HG03064 (cell line): ENCODE results near the gene TTLL11.
"Not testable (repeated sequence)": the region's sequence is repeated elsewhere in the genome, so short reads cannot be mapped to it uniquely, and the experiment has no call there.

Source experiments
- ATAC-seq: cut with Tn5 transposase; IDR thresholded peaks from one replicate; pipeline ENCODE4 v1.9.1; 2021; ENCODE audit warnings: low read depth; ENCODE audit not compliant: unreplicated experiment

The TTLL11 gene

DNA sequence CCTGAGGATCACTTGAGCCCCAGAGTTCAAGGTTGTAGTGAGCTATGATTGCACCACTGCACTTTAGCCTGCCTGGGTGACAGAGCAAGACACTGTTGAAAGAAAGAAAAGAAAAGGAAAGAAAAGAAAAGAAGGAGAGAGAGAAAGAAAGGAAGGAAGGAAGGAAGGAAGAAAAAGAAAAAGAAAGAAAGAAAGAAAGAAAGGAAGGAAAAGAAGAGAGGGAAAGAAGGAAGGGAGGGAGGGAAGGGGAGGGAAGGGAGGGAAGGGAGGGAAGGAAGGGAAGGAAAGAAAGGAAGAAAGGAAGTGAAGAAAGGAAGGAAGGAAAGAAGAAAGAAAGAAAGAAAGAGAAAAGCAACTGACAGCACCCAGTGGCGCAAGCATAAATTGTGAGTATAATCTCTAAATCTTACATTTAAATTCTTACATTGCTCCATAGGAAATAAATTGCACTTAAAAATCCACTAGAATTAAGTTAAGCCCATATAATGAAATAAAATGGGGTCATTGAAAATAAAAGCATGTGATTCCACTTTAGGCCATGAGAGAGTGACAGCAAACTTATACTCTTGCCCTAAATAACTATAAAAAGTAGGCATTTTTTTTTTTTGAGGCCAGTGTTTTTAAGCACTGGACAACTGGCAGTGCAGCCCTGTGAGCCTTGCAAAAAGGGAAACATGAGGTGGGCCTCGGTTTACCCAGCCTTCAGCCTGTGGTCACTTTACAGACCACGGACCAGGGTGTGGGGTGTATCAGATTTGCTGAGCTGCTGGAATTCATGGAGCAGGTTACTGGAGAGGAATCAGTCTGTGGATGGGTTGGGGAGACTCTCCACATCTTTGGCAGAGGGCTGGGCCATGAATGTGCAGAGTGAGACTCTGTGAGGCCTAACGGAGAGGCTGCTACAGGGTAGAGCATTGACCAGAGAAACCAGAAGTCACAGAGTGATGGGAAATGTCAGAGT, 175.5 kb downstream of the TTLL11 start:
- ATAC-seq: no peak

DNA sequence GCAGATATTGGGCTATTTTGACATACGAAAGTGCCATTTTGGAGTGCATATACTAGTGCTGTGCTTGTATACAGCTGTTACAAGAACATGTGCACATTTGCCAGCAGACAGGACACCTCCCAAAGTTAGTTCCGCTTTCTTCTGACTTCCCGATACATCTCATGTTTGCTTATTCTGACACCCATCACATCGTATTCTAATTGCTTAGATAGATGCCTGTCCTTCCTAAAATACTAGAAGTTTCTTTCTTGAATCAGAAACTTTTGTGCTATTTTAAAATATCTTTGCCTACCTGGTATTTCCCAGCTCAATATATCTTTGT, 177.8 kb downstream of the TTLL11 start:
- no peak for ATAC-seq

DNA sequence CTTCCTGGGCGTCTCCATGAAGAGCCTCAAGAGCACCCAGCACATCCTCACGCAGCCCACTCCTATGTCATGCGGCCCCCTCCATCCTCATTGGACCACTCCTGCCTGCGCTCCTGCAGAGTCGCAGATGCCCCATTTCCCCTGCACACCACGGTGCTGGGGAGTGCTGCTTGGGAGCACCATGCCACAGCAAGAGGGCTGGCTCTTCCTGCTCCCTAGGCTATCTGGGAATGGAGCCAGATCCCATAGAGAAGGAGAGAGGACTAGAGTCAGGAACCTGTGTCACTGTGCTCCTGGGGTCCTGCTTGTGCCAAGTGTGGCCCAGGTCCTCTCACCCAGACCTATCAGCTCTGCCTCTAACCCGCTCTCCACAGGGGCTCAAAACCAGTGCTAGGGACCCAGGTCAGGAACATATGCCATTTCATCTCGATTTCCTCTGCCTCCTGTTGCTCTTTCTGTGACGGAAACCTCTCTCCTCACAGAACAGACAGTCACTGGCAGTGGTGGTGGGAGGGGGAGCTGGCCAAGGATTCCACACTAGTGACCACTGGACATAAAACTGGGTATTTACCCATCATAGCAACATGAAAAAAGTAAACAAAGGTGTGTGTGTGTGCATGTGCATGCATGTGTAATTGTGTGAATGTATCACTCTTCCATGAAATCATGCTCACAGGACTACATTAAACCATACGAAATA, 178.4 kb downstream of the TTLL11 start:
- no peak for ATAC-seq

DNA sequence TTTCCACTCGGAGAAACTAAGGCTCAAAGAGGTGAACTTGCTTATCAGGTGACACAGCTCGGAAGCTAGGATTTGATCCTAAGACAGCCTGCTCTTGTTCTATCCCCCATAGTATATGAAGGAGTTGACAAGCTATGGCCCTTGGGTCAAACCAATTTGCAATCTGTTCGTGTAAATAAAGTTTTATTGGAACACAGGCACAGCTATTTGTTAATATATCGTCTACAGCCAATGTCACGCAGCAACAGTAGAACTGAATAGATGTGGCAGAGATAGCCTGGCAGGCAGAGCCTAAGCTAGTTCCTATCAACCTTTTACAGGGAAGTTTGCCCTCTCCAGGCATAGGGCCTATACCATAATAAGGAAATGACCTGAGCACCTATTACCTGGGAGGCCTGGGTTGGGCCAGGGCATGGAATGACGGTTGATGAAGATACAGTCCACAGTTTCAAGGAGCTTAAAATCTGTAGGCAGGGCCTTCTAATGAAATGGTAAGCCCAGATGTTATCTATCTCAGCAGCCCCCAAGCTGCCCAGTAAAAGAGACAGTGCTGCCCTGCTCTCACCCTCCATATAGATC, 179.0 kb downstream of the TTLL11 start:
- no peak for ATAC-seq

DNA sequence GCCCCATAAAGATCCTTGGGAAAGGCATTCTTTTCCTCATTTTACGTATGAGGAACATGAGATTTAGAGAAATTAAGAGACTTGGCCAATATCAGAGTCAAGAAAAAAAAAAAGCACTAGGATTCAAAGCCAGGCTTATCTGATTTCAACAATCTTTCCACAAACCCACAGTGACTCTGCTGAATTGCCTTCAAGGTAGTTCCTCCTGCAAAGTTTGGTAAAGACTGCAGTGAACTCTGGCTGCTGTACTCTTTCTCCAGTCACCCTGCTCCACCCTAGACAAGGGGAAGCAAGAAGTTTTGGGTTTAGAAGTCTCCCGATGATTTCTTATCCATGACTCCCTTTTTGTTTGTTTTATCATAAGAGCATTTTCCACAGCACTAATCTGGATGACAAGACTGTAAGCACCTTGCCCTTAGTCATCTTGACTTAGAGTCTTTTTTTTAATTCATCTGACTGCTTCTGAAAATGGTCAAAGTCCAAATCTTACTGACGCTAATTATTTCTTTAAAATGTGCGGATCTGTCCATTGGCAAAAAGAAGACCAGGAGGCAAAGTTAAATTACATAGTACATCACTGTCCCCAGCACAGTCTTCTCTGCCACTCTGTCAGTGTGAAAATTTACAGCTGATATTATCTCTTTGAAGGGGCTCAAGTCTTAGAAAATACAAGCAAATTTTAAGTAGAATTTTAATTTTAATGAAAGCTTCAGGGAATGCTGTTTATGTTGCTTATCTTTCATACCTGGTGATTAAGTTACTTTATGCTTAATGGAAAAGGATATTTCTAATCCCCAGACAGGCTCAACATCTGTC, 180.1 kb downstream of the TTLL11 start:
- ATAC-seq: no peak

DNA sequence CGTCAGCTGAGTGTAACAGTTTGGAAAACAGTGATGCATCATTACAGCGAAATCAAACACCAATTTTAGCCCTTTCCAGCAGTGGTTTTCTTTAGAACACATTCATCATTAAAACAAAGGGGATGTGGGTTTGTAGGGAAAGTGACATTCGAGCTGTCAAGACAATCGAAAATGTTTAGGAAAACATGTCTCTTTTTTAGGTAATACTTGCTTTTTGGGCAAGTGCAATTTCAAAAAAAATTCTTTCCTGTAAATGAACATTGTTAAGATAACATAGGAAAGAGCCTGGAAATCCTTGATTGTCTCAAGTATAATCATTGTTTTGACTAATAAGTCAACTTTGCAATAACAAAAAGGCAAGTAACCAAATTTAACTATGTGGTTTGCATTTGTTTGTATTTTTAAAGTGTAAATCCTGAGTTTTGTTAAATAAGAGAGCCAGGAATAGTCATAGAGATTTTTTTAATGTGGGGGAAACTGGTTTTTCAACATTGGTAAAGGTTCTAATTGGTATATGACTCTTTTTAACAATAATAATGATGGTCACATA, 182.5 kb downstream of the TTLL11 start:
- no peak for ATAC-seq

DNA sequence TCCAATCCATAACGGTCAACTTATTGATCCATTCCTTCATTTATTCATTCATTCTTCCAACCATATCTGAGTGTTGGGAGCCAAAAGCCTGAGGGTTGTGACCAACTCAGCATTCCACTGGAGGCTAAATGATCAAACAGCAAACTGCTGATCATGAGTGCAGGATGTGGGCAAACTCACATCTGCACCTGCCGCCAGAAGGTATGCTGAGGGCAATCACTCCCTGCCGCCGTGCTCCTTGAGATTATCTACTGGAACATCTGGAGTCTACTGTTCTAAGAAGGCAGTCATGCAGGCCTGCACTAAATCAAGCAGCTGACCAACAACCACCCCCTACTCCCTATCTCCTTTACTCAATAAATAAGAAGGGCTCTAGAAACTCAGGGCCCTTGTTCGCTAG, 184.0 kb downstream of the TTLL11 start:
- no peak for ATAC-seq

DNA sequence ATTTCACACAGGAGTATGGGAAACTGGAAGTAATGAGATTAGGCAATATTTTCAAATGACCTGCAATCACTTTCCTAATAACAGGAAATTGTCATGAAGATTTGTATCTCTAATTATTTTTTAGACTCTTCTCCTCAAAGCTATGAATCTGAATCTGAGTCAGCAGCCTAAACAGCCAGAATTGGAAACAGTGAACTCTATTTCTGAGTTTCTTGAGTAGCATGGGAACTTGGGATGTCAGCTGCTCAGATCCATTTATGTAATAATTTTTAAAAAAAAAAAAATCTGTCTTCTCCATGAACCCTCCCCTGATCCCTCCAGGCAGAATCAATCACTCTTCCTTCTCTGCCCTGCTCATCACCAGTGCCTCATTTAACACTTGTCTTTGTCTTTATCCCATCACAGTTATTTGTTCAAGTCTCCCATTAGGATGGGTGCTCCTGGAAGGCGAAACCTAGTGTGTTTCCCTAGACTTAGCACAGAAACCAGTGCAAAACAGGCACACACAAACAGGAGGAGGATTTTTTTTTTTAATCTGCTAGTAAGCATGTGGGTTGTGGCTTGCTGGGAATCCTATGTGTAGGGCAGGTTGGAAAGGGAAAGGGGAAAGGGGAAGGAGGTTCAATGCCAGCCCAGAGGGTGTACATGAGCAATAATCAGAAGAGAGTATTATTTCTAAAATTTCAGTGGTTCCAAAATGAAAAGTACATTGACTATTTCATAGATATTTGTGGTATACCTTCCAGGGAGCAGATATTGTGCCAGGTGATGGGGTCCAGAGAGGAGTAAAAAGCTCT, 186.8 kb downstream of the TTLL11 start:
- no peak for ATAC-seq

DNA sequence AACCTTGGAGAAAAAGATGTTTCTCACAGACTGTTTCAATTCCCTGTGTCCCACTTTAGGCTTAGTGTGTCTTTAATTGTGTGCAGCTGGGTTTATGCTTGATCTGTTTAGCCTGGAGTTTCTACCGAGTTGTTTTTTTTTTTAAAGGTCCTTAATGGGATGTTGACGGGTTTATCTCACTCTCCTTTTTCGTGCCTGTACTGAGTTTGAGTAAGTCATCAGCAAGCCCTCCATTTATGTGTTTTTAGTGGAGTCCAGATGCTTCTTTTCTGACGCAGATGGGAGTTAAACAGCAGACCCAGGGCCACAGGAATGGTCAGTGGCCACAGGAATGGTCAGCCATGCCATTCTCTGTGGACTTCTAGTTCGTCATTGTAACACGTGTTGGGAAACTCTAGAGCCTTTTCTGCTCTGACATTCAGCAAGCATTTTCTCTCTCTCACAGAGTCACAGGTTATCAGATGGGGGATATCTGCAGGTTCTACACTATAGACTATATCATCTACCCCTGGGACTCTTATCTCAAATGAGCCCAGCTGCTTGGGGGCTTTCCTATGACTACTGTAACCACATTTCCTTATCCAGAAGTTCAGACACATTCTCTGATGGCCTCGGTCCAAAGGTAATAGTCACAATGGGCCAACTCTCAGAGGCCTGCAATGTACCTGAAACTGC, 190.5 kb downstream of the TTLL11 start:
- ATAC-seq: no peak

DNA sequence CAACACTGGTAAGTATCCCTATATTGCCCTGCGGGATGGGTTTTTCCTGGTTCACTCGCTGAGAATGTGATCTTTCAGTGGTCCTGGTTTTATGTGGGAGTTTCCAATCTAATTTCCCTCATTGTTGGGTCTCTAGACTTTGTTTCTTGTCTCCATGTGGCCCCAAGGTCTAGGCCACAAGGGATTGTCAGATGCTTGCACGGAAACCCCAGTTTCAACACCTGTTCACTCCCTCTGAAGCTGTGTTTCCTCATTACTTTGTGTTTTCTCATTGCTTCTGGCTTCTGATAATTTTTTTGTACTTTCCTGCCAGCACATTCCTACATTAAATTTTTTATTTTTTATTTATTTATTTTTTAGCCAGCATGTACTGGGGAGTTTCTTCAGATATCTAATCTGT, 191.5 kb downstream of the TTLL11 start:
- no peak for ATAC-seq

DNA sequence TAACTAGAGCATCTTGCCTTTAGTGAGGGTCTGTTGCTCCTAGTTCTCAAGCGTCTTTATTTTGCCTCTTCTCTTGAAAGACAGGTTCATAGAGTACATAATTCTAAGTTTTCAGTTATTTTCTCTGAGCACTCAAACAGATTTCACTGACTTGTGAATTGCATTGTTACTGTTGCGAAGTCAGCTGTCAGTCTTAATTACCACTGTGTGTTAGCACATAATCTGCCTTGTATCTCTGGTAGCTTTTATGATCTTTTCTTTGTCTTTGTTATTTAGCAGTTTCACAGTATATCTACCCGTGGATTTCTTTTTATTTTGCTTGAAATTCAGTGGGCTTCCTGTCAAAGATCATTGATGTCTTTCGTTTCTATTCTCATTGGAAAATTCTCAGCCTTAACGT, 192.9 kb downstream of the TTLL11 start:
- ATAC-seq: no peak

DNA sequence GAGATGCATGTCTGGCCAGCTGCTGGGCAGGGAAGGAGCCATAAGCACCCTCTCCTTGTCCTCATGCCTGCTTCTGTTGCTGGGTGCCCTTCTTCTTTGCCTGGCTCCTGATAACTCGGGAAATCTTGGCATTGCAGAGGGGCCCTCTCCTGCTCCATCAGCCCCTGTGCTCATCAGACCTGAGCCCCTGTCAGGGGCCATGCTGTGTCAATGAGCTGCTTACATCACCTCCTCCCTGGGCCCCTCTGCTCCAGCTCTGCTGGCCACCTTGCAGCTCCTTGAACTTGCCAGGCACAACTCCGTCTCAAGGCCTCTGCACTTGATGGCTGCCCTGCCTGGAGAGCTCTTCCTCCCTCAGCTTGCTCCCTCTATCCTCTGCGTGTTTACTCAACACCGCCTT, 194.3 kb downstream of the TTLL11 start:
- ATAC-seq: no peak

DNA sequence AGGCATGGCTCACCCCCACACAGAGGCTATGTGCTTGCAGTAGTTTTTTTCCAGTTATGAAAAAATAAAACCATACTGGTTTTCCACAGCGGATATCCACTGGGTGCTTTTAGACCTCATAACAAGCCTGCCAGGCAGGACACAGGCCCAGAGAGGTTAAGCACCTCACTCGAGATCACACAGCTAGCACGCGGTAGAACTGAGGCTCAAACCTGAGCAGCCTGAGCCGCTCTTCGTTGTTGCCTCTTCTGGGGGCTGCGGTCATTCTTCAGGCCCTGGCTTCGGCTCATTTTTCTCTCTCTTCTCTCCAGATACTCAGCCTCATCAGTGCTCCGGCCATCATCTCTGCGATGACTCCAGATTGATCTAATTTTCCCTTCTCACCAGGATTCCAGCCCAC, 196.0 kb downstream of the TTLL11 start:
- ATAC-seq: no peak

DNA sequence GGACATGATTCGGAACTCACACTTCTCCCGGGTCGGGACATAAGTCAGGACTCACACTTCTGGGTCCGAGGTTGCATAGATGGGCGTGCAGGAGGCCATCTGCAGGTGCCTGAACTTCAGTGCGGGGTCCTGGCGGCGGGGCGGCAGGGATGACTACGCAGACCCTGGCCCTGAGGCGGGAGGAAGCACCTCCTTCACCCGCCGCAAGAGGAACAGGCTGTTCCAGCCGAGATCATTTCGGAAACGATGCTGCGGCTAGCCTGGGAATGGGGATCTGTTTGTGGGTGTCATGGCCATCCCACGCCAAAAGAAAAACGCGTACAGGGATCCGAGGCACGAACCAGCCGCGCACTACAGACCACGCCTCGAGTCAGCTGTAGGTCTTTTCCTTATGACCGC, 196.6 kb downstream of the TTLL11 start:
- ATAC-seq: no peak

DNA sequence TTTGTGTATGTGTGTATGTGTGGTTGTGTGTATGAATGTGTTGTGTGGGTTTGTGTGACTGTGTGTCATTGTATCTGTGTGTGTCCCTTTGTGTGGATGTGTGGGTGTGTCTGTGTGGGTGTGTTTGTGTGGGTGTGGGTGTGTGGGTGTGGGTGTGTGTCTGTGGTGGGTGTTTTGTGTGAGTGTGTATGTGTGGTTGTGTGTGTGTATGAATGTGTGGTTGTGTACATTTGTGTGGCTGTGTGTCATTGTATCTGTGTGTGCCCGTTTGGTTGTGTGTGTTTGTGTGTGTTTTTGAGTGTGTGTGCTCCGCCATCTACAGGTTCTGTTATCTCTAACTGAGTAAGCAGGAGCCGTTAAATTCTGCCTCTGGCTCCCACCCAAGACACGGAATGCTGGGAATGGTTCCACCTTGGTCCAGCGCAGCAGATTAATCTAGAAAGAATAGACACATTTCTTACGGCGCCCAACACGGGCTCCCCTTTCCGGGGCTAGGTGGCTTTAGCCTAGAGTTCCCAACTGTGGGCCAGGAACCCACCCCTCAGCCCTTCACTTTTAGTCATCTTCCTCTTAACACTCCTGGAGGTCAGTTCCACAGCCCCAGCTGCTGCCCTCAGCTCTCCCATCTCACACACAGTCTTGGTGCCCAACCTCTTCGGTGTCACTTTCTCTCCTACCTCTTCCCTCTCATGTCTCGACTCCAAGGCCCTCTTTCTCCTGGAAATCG, 197.1 kb downstream of the TTLL11 start:
- ATAC-seq: no peak

DNA sequence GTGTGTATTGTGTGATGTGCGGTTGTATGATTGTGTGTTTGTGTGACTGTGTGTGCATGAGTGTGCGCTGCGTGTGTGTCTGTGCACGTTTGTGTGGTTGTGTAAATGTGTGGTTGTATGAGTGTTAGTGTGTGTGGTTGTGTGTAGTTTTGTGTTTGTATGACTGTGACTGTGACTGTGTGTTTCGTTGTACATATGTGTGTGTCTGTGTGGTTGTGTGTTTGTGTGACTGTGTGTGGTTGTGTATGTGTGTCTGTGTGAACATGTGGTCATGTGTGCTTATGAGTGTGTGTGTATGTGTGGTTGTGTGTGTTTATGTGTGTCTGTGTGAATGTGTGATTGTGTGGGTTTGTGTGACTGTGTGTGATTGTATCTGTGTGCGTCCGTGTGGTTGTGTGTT, 197.8 kb downstream of the TTLL11 start:
- no peak for ATAC-seq

DNA sequence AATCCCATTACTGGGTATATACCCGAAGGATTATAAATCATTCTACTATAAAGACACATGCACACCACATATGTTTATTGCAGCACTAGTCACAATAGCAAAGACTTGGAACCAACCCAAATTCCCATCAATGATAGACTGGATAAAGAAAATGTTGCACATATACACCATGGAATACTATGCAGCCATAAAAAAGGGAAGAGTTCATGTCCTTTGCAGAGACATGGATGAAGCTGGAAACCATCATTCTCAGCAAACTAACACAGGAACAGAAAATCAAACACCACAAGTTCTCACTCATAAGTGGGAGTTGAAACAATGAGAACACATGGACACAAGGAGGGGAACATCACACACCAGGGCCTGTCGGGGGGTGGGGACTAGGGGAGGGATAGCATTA, 198.7 kb downstream of the TTLL11 start:
- ATAC-seq: not testable (repeated sequence)

DNA sequence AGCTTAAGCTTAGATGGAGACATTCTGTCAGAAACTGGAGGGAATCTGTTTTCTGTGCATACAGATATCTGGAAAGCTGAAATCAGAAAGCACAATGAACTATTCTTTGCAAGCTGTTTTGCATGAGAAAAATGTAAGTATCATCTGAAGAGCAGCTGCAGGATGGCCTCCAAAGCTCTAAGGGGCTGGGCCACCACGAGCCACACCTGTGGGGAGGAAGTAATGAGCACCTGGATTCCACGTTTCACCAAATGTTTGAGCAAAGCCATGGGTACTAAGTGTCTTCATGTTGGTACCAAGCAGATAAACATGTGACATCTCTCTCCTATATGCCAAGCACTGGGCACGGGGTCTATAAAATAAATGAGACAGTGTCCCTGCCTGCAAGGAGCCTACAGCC, 199.3 kb downstream of the TTLL11 start:
- no peak for ATAC-seq

DNA sequence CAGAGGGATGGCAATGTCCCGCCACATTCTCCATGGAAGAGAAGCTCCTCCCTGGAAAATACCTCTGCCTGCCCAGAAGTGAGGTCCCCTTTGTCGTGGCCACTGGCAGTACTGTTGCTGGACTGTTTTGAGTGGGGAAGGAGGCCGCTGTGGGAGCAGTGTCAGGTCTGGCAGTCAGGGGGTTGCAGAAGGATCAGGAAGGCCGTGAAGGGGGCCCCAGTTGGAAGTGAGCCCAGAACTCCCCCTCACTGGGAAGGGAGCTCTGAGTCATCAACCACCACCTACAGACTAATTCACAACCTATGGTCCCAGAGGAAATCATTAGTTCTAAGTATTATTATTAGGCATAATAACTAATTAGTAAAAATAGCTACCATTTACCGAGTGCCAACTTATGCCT, 200.4 kb downstream of the TTLL11 start:
- ATAC-seq: no peak
